HepG2 (cell line): ENCODE measurements around the gene MRPL36. TPM values are rescaled to one million over a fixed set of nuclear protein-coding genes. Genes with fewer than 3 reads are reported as not detected.

Experiments used
- ATAC-seq: fragments of 200-7000 bp; cut with Tn5 transposase; 3 replicates; pipeline ENCODE4 v1.9.1; 2020; ENCODE audit warnings: mild to moderate bottlenecking, moderate library complexity
- BruUV-seq: library from RNA; stranded (reverse); fragments of 400-500 nt; replicated peaks from 2 replicates; lab custom pipeline; 2021; lab: Mats Ljungman, UMichigan
- CTCF ChIA-PET: fragments of 300-600 bp; formaldehyde crosslinking; extraction: SDS; loops from one replicate; lab custom pipeline; 2021; ENCODE audit warnings: low total read pairs, inconsistent platforms, low intra/inter-chr PET ratio; lab: Yijun Ruan, JAX
- POLR2A ChIA-PET: fragments of 350-600 bp; sonication (Branson Sonifier 250); formaldehyde crosslinking; loops from one replicate; lab custom pipeline; 2020; ENCODE audit warnings: antibody characterized with exemption, inconsistent platforms; lab: Yijun Ruan, JAX
- DNase-seq: peaks from one replicate; pipeline ENCODE4 v3.0.0-alpha.2; 2015; ENCODE audit warnings: low spot score
- FAIRE-seq: peaks from 3 replicates; lab custom pipeline; 2011; peaks lifted over from hg19 to GRCh38; lab: Jason Lieb, UNC
- H2AFZ ChIP-seq: one replicate; pipeline ENCODE4 v1.6.1; 2011; ENCODE audit warnings: low read length, inconsistent platforms
- H3K27ac ChIP-seq: fragments of 300-600 bp; 3 replicates; pipeline ENCODE4 v1.8.0; 2011; ENCODE audit warnings: mixed run types, mild to moderate bottlenecking, mixed read lengths, low read length, inconsistent platforms; ENCODE audit not compliant: insufficient read depth; ENCODE audit errors: extremely low read length
- H3K27me3 ChIP-seq, 2 experiments: fragments of 200-600 bp in 1 of 2; 2 replicates in 1 of 2; 3 replicates in 1 of 2; pipeline versions ENCODE4 v1.6.0 to v1.8.0; 2011; ENCODE audit warnings: low read length in 2 of 2, mild to moderate bottlenecking in 2 of 2, moderate library complexity in 2 of 2, inconsistent platforms in 1 of 2; ENCODE audit not compliant: insufficient read depth in 2 of 2, control insufficient read depth in 1 of 2
- H3K36me3 ChIP-seq, 2 experiments: fragments of 200-600 bp in 1 of 2; replicated peaks in 1 of 2; 2 replicates in 1 of 2; 3 replicates in 1 of 2; pipeline versions ENCODE4 v1.5.1 to v1.8.0; 2011; ENCODE audit warnings: low read length in 2 of 2, inconsistent platforms in 1 of 2; ENCODE audit not compliant: insufficient read depth in 2 of 2, control insufficient read depth in 1 of 2
- H3K4me1 ChIP-seq: 2 replicates; pipeline ENCODE4 v1.5.1; 2012; ENCODE audit warnings: low read length, inconsistent platforms; ENCODE audit not compliant: insufficient read depth
- H3K4me2 ChIP-seq: 2 replicates; pipeline ENCODE4 v1.6.0; 2011; ENCODE audit warnings: low read depth, low read length, inconsistent platforms
- H3K4me3 ChIP-seq, 3 experiments: fragments of 200-600 bp in 1 of 3; sonication (generic), shearing (Covaris generic) in 1 of 3; replicated peaks in 1 of 3; 2 replicates each; pipeline ENCODE4 v1.5.1; 2011 to 2016; ENCODE audit warnings: low read length in 3 of 3, inconsistent platforms in 2 of 3, low read depth in 2 of 3, mild to moderate bottlenecking in 2 of 3, control low read depth in 1 of 3, mixed read lengths in 1 of 3; ENCODE audit not compliant: insufficient read depth in 1 of 3
- H3K79me2 ChIP-seq: one replicate; pipeline ENCODE4 v1.6.1; 2011; ENCODE audit warnings: low read length, inconsistent platforms; ENCODE audit not compliant: insufficient read depth
- H3K9ac ChIP-seq: 2 replicates; pipeline ENCODE4 v1.6.0; 2011; ENCODE audit warnings: mild to moderate bottlenecking, low read depth, low read length, inconsistent platforms; ENCODE audit not compliant: insufficient read depth
- H3K9me3 ChIP-seq: 2 replicates; pipeline ENCODE4 v1.5.1; 2012; ENCODE audit warnings: mild to moderate bottlenecking, low read length
- H4K20me1 ChIP-seq: 2 replicates; pipeline ENCODE4 v1.6.0; 2011; ENCODE audit warnings: inconsistent platforms, mild to moderate bottlenecking, low read length, moderate library complexity; ENCODE audit not compliant: insufficient read depth
- CHCHD3 ChIP-seq: sonication (generic); formaldehyde crosslinking; IDR thresholded peaks from 2 replicates; pipeline ENCODE4 v1.8.0; 2022; ENCODE audit warnings: mild to moderate bottlenecking, missing genetic modification reagents, moderate library complexity
- HMGA1 ChIP-seq: sonication (generic); formaldehyde crosslinking; conservative IDR thresholded peaks from 2 replicates; pipeline ENCODE4 v1.4.0; 2020; ENCODE audit warnings: missing genetic modification reagents
- KDM5A ChIP-seq: fragments of 200-600 bp; sonication (generic); IDR thresholded peaks from 2 replicates; pipeline ENCODE4 v1.7.0; 2018; ENCODE audit warnings: antibody characterized with exemption, mild to moderate bottlenecking, low read length, borderline replicate concordance
- RXRA ChIP-seq: sonication (generic); formaldehyde crosslinking; IDR thresholded peaks from 2 replicates; pipeline ENCODE4 v1.5.1; 2020; ENCODE audit warnings: missing genetic modification reagents
- TBX2 ChIP-seq: sonication (generic); formaldehyde crosslinking; IDR thresholded peaks from 2 replicates; pipeline ENCODE4 v1.5.0; 2020; ENCODE audit warnings: missing genetic modification reagents, mild to moderate bottlenecking, borderline replicate concordance
- ZNF264 ChIP-seq: sonication (generic); formaldehyde crosslinking; IDR thresholded peaks from 2 replicates; pipeline ENCODE4 v1.4.0; 2020; ENCODE audit warnings: missing genetic modification reagents
- ZNF367 ChIP-seq: sonication (generic); formaldehyde crosslinking; IDR thresholded peaks from 2 replicates; pipeline ENCODE4 v1.4.0; 2020; ENCODE audit warnings: missing genetic modification reagents, borderline replicate concordance
- ZSCAN31 ChIP-seq: sonication (generic); formaldehyde crosslinking; IDR thresholded peaks from 2 replicates; pipeline ENCODE4 v1.5.0; 2020; ENCODE audit warnings: low read depth, mild to moderate bottlenecking, missing genetic modification reagents
- whole genome bisulfite sequencing: methylation state at CpG from one replicate; pipeline ENCODE4 v1.1.6; 2017; ENCODE audit warnings: low lambda C conversion rate; 5-methylcytosine and 5-hydroxymethylcytosine counted together
- in situ Hi-C: cut with HindIII; loops from 2 replicates; pipeline ENCODE4 v1.10.0; 2017; ENCODE audit warnings: low pct_unique_long_range_greater_than_20kb; ENCODE audit not compliant: extremely low pct_ligation_motif_present
- intact Hi-C: fragments of 100-400 bp; cut with micrococcal nuclease; formaldehyde crosslinking; loops from one replicate; pipeline ENCODE4 v1.10.0; 2022; ENCODE audit not compliant: unreplicated experiment
- polyA plus RNA-seq, 8 experiments: library from polyadenylated mRNA; depleted of rRNA in 3 of 8; stranded (reverse) in 7 of 8; unstranded in 1 of 8; fragments of >200 nt; fragmentation: Illumina TruSeq in 4 of 8; extraction: Trizol in 4 of 8; gene quantifications; 2 replicates each; pipeline versions ENCODE4 v1.2.1 to v1.2.3, GENCODE V29; 2011 to 2016; ENCODE audit warnings: low read depth in 4 of 8, missing spikeins in 1 of 8, mixed read lengths in 1 of 8; ENCODE audit not compliant: insufficient read depth in 1 of 8
- total RNA-seq, 5 experiments: library from RNA; depleted of rRNA; stranded (reverse); fragments of >200 nt; fragmentation: Illumina TruSeq; extraction: Trizol; gene quantifications; 2 replicates each; pipeline ENCODE4 v1.2.3, GENCODE V29; 2016; ENCODE audit warnings: low read depth in 1 of 5
- TF ChIP-seq, protein P1 (sequence below): sonication (generic); formaldehyde crosslinking; IDR thresholded peaks from 2 replicates; pipeline ENCODE4 v1.4.0; 2020; ENCODE audit warnings: missing genetic modification reagents
- TF ChIP-seq, protein P2 (sequence below): sonication (generic); formaldehyde crosslinking; IDR thresholded peaks from 2 replicates; pipeline ENCODE4 v1.5.0; 2020; ENCODE audit warnings: missing genetic modification reagents
- TF ChIP-seq, protein P3 (sequence below): sonication (generic); formaldehyde crosslinking; conservative IDR thresholded peaks from 2 replicates; pipeline ENCODE4 v1.4.0; 2020; ENCODE audit warnings: missing genetic modification reagents
- TF ChIP-seq, protein P4 (sequence below): sonication (generic); formaldehyde crosslinking; conservative IDR thresholded peaks from 2 replicates; pipeline ENCODE4 v1.8.0; 2022; ENCODE audit warnings: low read depth, missing genetic modification reagents

Gene MRPL36
- total and polyA plus RNA-seq, 2 of the 13 experiments (the other 11 are each of a cell fraction or from before 2014, with no cell fraction given) = 71.3 to 113 TPM

DNA sequence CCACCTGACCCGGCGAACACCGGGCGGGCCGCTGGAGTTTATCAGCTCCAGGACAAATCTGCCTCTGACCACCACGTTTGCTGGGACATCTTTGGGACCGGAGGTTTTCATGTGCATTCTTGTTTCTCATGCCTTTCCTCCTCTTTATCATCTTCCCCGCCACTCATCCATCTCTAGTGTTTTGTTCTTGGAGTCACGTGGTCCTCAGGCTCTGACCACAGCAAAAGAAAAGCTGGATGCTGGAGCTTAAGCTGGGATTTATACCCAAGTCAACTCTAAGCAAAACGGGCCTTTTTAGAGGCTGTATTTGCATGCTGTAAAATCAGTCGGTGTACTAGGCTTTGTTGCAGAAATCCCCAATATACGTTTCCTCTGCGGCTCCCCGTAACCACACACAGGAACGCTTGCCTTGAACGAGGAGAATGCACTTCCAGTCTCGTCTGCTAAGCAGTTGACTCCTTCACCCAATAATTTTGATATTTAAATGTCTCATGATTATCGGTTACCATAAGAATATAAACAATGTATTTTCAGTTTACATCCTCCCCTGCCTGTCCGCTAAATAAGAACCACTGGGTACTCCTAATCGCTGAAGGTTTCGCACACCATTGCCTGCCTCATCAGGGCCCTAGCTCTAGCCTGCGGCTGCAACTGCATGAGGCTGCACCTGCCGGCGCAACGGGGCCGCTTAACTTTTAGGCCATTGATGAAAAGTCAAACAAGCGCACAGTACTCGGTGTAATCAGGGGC lies 1.0 kb upstream of the MRPL36 start (continued):
- TF ChIP-seq, protein P1, sequence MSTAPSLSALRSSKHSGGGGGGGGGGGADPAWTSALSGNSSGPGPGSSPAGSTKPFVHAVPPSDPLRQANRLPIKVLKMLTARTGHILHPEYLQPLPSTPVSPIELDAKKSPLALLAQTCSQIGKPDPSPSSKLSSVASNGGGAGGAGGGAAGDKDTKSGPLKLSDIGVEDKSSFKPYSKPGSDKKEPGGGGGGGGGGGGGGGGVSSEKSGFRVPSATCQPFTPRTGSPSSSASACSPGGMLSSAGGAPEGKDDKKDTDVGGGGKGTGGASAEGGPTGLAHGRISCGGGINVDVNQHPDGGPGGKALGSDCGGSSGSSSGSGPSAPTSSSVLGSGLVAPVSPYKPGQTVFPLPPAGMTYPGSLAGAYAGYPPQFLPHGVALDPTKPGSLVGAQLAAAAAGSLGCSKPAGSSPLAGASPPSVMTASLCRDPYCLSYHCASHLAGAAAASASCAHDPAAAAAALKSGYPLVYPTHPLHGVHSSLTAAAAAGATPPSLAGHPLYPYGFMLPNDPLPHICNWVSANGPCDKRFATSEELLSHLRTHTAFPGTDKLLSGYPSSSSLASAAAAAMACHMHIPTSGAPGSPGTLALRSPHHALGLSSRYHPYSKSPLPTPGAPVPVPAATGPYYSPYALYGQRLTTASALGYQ (CRISPR knock-in tag) = 0 out of 2 replicates have a peak, but pooled peaks have one; percentile 0

DNA sequence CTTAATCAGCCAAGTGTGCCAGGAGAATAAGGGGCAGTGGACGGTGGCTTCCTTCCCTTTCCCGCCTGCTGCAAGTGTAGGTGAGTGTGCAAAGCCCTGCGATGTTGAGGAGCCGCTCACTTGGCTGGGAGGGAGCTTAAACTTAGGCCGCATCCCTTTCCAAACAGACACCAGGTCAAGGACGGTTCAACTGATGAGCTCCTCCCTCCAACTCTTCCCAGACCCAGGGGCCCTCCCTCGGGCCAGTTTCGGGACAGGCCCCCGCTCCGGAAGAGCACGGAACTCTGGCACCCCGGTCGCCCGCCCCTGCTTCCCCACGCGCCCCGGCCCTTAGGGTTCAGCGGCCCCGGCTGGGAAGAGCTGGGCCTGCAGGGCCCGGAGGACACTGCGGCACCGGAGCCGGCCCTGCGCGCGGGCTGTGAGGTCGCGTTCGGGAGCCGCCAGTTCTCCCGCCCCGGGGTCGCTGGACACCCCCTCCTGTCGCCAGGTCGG lies 481 bp downstream of the MRPL36 start:
- H3K4me1 ChIP-seq = peaks cover 44% of the 10 kb centered on the region
- H3K79me2 ChIP-seq = peaks cover 48% of the 10 kb centered on the region
- intact Hi-C loops (no loop called here), in situ Hi-C loops (no loop called here)
- ChIA-PET POLR2A (interaction anchor here (0.7 to 1.0 kb wide), 3 partner anchors 9 to 70 kb away, joined by 3 to 6 read pairs (median 3); no protein-coding TSS in a partner anchor), CTCF (no interaction called here)
- FAIRE-seq = no peak
- peak overlapping the region; percentile 68 to 99 (median 97) for H3K4me3 ChIP-seq
- H3K9ac ChIP-seq = peak overlapping the region; percentile 89
- no peak overlapping the region for H2AFZ ChIP-seq
- peak overlapping the region; percentile 94 for H3K4me2 ChIP-seq
- peak; percentile 47 for ATAC-seq
- H3K27me3 ChIP-seq = no peaks in the 10 kb centered on the region; a peak in 1 of 5 replicates
- no TSS peak for BruUV-seq
- DNase-seq = peak; percentile 77
- no peaks in the 10 kb centered on the region; the same call in 1 of the 2 replicates for H4K20me1 ChIP-seq
- no peaks in the 10 kb centered on the region for H3K9me3 ChIP-seq
- peaks cover 3 to 32% of the 10 kb centered on the region in 2 experiments; a peak in 4 of 5 replicates for H3K36me3 ChIP-seq
- peak overlapping the region; percentile 83 for H3K27ac ChIP-seq
- WGBS = 0% methylated on average over 6 of the region's 35 CpGs
- TF ChIP-seq, protein P2, sequence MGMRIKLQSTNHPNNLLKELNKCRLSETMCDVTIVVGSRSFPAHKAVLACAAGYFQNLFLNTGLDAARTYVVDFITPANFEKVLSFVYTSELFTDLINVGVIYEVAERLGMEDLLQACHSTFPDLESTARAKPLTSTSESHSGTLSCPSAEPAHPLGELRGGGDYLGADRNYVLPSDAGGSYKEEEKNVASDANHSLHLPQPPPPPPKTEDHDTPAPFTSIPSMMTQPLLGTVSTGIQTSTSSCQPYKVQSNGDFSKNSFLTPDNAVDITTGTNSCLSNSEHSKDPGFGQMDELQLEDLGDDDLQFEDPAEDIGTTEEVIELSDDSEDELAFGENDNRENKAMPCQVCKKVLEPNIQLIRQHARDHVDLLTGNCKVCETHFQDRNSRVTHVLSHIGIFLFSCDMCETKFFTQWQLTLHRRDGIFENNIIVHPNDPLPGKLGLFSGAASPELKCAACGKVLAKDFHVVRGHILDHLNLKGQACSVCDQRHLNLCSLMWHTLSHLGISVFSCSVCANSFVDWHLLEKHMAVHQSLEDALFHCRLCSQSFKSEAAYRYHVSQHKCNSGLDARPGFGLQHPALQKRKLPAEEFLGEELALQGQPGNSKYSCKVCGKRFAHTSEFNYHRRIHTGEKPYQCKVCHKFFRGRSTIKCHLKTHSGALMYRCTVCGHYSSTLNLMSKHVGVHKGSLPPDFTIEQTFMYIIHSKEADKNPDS = peak; percentile 15; the same call in 1 of the 2 replicates
- TF ChIP-seq ZSCAN31 (0 out of 2 replicates have a peak, but pooled peaks have one; percentile 3), ZNF264 (CRISPR knock-in tag) (0 out of 2 replicates have a peak, but pooled peaks have one; percentile 40), RXRA (CRISPR knock-in tag) (peak; percentile 73), HMGA1 (CRISPR knock-in tag) (no peak), ZNF367 (no peak), CHCHD3 (CRISPR knock-in tag) (peak; percentile 75; the same call in 1 of the 2 replicates), KDM5A (peak; percentile 40; the same call in 1 of the 2 replicates), TBX2 (peak; percentile 11; the same call in 1 of the 2 replicates)
- TF ChIP-seq, protein P3, sequence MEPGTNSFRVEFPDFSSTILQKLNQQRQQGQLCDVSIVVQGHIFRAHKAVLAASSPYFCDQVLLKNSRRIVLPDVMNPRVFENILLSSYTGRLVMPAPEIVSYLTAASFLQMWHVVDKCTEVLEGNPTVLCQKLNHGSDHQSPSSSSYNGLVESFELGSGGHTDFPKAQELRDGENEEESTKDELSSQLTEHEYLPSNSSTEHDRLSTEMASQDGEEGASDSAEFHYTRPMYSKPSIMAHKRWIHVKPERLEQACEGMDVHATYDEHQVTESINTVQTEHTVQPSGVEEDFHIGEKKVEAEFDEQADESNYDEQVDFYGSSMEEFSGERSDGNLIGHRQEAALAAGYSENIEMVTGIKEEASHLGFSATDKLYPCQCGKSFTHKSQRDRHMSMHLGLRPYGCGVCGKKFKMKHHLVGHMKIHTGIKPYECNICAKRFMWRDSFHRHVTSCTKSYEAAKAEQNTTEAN (CRISPR knock-in tag) = peak; percentile 62; the same call in 1 of the 2 replicates
- TF ChIP-seq, protein P4, sequence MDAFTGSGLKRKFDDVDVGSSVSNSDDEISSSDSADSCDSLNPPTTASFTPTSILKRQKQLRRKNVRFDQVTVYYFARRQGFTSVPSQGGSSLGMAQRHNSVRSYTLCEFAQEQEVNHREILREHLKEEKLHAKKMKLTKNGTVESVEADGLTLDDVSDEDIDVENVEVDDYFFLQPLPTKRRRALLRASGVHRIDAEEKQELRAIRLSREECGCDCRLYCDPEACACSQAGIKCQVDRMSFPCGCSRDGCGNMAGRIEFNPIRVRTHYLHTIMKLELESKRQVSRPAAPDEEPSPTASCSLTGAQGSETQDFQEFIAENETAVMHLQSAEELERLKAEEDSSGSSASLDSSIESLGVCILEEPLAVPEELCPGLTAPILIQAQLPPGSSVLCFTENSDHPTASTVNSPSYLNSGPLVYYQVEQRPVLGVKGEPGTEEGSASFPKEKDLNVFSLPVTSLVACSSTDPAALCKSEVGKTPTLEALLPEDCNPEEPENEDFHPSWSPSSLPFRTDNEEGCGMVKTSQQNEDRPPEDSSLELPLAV (CRISPR knock-in tag) = no peak
